Loucy (cell line): Measurements from ENCODE around the gene MRM2.

Experiments used
- H2AFZ ChIP-seq: fragments of 200-600 bp; sonication (generic); 2 replicates; pipeline ENCODE4 v1.6.0; 2016; ENCODE audit warnings: antibody characterized with exemption, mild to moderate bottlenecking, low read length, moderate library complexity
- H3F3A ChIP-seq: fragments of 200-600 bp; 2 replicates; pipeline ENCODE4 v1.6.0; 2016; ENCODE audit warnings: antibody characterized with exemption, low read depth, mild to moderate bottlenecking
- H3K27me3 ChIP-seq: fragments of 200-600 bp; sonication (generic); 2 replicates; pipeline ENCODE4 v1.6.1; 2014; ENCODE audit warnings: low read length, mild to moderate bottlenecking; ENCODE audit not compliant: insufficient read depth, poor library complexity, severe bottlenecking
- H3K36me3 ChIP-seq: fragments of 200-600 bp; sonication (generic); 2 replicates; pipeline ENCODE4 v1.6.1; 2016; ENCODE audit warnings: low read length; ENCODE audit not compliant: insufficient read depth
- H3K4me1 ChIP-seq: fragments of 200-600 bp; sonication (generic); 2 replicates; pipeline ENCODE4 v1.5.1; 2014; ENCODE audit warnings: low read length, mild to moderate bottlenecking; ENCODE audit not compliant: insufficient read depth, poor library complexity, severe bottlenecking
- H3K4me2 ChIP-seq: fragments of 200-600 bp; sonication (generic); 2 replicates; pipeline ENCODE4 v1.6.0; 2014; ENCODE audit warnings: antibody characterized with exemption, low read length, low read depth, mild to moderate bottlenecking; ENCODE audit not compliant: poor library complexity, severe bottlenecking
- H3K4me3 ChIP-seq: fragments of 200-600 bp; sonication (generic); 2 replicates; pipeline ENCODE4 v1.5.1; 2014; ENCODE audit warnings: low read length, mild to moderate bottlenecking, mixed read lengths; ENCODE audit not compliant: poor library complexity, severe bottlenecking
- H3K79me2 ChIP-seq: fragments of 200-600 bp; sonication (generic); 2 replicates; pipeline ENCODE4 v1.6.1; 2014; ENCODE audit warnings: low read length; ENCODE audit not compliant: insufficient read depth
- H3K9ac ChIP-seq: fragments of 200-600 bp; sonication (generic); 2 replicates; pipeline ENCODE4 v1.6.0; 2014; ENCODE audit warnings: mild to moderate bottlenecking, low read depth, low read length, moderate library complexity; ENCODE audit not compliant: poor library complexity, severe bottlenecking
- H3K9me2 ChIP-seq: fragments of 200-600 bp; sonication (generic); replicated peaks from 2 replicates; pipeline ENCODE4 v1.6.1; 2016; ENCODE audit warnings: low read depth, low read length, mixed read lengths
- H3K9me3 ChIP-seq: fragments of 200-600 bp; sonication (generic); 2 replicates; pipeline ENCODE4 v1.6.1; 2014; ENCODE audit warnings: mild to moderate bottlenecking, antibody characterized with exemption, low read length, low read depth; ENCODE audit not compliant: insufficient read depth
- H4K20me1 ChIP-seq: fragments of 200-600 bp; sonication (generic); 2 replicates; pipeline ENCODE4 v1.6.0; 2014; ENCODE audit warnings: antibody characterized with exemption, low read length, mild to moderate bottlenecking; ENCODE audit not compliant: insufficient read depth, poor library complexity, severe bottlenecking
- EZH2phosphoT487 ChIP-seq: fragments of 200-600 bp; IDR thresholded peaks from 2 replicates; pipeline ENCODE4 v1.6.1; 2018; ENCODE audit warnings: antibody characterized with exemption, mild to moderate bottlenecking, moderate library complexity, borderline replicate concordance
- TF ChIP-seq, protein P1 (sequence below): fragments of 200-600 bp; sonication (generic); conservative IDR thresholded peaks from 2 replicates; pipeline ENCODE4 v1.5.1; 2014; ENCODE audit warnings: mild to moderate bottlenecking, antibody characterized with exemption, low read length

MRM2 gene

DNA sequence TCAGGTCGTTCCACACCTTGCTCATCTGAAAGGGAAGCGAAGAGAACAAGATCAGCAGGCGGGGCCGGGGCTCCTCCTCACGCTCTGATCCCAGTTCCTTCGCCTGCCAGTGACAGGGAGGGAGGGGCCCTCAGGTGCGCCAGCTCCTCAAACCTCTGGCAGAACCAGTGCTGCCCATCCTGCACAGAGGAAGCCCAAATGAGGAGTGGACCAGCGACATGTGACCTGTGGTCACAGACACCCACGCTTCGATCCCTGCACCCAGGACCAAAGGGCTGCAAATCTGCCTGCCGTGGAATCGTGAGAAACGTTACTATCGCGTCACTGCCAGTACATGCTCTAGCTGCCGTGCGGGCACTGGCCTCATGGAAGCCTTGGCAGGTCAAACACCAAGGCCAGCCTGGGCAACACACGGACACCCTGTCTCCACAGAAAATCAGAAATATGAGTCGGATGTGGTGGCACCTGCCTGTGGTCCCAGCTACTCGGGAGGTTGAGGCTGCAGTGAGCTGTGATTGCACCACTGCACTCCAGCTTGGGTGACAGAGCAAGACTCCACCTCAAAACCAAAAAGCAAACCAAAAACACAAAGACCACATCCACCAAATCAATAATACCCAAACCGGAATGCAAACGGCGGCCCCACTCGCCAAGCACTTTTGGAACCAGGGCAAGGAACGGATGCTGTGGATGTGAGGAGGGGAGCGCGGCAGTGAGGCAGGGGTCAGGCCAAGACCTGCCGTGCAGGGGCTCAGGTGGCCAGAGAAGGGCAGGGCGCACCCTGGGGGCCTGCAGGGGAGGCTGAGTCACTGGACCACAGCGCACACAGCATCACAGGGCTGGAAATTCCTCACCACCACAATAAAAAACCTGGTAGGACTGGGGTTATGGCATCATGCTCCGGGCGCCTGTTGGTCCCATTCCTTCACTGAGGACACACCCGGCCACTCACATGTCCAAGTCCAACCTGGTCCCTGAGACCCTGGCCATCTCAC is 13.4 kb upstream of the MRM2 start:
- Histone ChIP-seq H2AFZ (no peak overlapping the region), H3K9ac (no peak overlapping the region), H3F3A (no peaks in the 10 kb centered on the region), H3K79me2 (peaks cover 12% of the 10 kb centered on the region; the same call in 1 of the 2 replicates), H3K4me3 (no peak overlapping the region), H4K20me1 (no peaks in the 10 kb centered on the region), H3K9me3 (no peaks in the 10 kb centered on the region), H3K4me2 (no peak overlapping the region), H3K36me3 (peaks cover 4% of the 10 kb centered on the region; the same call in 1 of the 2 replicates), H3K27me3 (no peaks in the 10 kb centered on the region), H3K9me2 (no peaks in the 10 kb centered on the region), H3K4me1 (peaks cover 12% of the 10 kb centered on the region)
- TF ChIP-seq, protein P1, sequence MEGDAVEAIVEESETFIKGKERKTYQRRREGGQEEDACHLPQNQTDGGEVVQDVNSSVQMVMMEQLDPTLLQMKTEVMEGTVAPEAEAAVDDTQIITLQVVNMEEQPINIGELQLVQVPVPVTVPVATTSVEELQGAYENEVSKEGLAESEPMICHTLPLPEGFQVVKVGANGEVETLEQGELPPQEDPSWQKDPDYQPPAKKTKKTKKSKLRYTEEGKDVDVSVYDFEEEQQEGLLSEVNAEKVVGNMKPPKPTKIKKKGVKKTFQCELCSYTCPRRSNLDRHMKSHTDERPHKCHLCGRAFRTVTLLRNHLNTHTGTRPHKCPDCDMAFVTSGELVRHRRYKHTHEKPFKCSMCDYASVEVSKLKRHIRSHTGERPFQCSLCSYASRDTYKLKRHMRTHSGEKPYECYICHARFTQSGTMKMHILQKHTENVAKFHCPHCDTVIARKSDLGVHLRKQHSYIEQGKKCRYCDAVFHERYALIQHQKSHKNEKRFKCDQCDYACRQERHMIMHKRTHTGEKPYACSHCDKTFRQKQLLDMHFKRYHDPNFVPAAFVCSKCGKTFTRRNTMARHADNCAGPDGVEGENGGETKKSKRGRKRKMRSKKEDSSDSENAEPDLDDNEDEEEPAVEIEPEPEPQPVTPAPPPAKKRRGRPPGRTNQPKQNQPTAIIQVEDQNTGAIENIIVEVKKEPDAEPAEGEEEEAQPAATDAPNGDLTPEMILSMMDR = no peak
- no peak for TF ChIP-seq EZH2phosphoT487

DNA sequence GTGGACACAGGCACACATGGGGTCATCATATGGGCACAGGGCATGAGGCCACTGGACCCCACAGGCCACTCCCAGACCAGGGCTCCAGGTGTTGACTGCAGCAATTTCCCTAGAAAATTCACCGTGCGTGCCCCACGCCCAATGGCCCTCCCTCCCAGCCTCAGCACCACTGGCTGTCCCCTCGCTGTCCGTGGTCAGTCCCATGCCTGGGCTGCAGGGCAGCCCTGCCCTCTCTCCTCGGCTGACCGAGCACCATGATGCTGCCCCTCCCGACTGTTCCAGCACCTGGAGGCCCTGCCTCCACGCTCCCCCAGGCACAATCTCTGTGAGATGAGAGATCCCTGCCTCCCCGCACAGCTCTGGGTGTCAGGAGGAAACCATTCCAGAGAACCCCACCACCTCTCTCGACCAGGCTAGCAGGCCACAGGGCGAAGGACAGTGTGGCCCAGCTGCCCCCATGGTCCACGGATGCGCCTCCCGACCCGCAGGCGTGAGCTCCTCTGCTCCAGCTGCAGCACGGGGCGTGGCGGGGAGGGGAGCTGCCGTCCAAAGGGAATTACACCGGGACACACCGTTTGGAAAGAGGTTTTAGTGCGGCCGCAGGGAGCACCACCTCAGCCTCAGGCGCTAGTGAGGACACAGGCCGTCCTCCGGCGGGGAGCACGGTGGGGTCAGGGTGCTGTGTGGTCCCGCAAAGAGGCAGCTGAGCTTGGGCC is 12.6 kb upstream of the MRM2 start:
- Histone ChIP-seq H3K79me2 (peaks cover 18% of the 10 kb centered on the region; the same call in 1 of the 2 replicates), H3K27me3 (no peaks in the 10 kb centered on the region), H3K4me3 (no peak overlapping the region), H3K9me3 (no peaks in the 10 kb centered on the region), H3K4me1 (peaks cover 19% of the 10 kb centered on the region), H3K9me2 (no peaks in the 10 kb centered on the region), H3K9ac (no peak overlapping the region), H2AFZ (no peak overlapping the region), H3K36me3 (peaks cover 4% of the 10 kb centered on the region; the same call in 1 of the 2 replicates), H3F3A (no peaks in the 10 kb centered on the region), H4K20me1 (no peaks in the 10 kb centered on the region), H3K4me2 (no peak overlapping the region)
- TF ChIP-seq, protein P1 = no peak
- TF ChIP-seq EZH2phosphoT487 = no peak

DNA sequence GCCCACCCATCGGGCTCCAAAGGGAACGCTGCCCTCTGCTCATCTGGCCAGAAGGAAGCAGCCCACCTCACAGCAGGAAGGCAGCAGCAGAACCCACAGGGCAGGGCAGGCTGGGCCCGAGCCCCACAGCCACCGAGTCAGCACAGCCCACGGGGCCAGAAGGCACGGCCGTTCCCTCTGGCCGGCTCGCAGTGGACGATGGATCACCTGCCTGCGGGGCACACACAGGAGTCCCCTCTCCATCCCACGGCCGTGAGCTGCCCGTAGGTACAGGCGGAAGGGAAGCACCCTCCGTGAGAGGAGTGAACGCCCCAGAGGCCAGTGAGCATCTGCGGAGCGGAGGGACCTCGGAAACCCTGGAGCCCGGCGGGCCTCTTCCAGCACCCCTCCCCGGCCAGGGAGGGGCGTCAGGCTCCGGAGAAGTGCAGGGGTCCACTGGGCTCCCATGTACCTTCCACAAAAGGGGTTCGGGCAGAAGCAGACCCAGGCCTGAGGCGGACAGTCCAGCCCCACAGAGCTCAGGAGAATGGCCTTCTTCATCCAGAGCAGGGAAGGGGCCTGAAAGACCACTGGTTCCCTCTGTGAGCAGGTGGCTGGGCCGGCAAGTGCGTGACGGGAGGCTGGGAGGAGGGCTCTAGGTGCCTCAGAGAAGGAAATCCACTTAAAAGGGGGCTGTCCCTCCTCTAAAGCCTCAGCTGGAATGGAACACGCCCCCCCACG is 11.7 kb upstream of the MRM2 start:
- Histone ChIP-seq H3K9ac (no peak overlapping the region), H3F3A (0 out of 2 replicates have a peak, but pooled peaks cover 3% of the 10 kb centered on the region), H3K36me3 (peaks cover 4% of the 10 kb centered on the region; the same call in 1 of the 2 replicates), H3K9me3 (no peaks in the 10 kb centered on the region), H3K4me3 (no peak overlapping the region), H3K4me1 (peaks cover 26% of the 10 kb centered on the region), H3K27me3 (no peaks in the 10 kb centered on the region), H3K4me2 (no peak overlapping the region), H4K20me1 (no peaks in the 10 kb centered on the region), H2AFZ (no peak overlapping the region), H3K9me2 (no peaks in the 10 kb centered on the region), H3K79me2 (peaks cover 18% of the 10 kb centered on the region; the same call in 1 of the 2 replicates)
- no peak for TF ChIP-seq EZH2phosphoT487
- TF ChIP-seq, protein P1 = no peak
